Measurements from ENCODE around the gene BOC. TPM values are rescaled to one million over a fixed set of nuclear protein-coding genes. Genes with fewer than 3 reads are reported as not detected.

BOC gene
- total RNA-seq, 2 donors from 2014 or later, result 4.2 to 10.6 TPM

GRCh38 chr3:113292933-113293332 lies 81.6 kb downstream of the BOC start:
- intact Hi-C loops (cut with DNase I, micrococcal nuclease), result no loop called here
- ATAC-seq (no peak), DNase-seq (no peak)

- ATAC-seq (no peak), DNase-seq (no peak)
- intact Hi-C loops (cut with DNase I, micrococcal nuclease), result no loop called here
Measured at GRCh38 chr3:113293348-113293747, 82.0 kb downstream of the BOC start.

- DNase-seq, result no peak
- intact Hi-C loops (cut with DNase I, micrococcal nuclease), result no loop called here
Measured at GRCh38 chr3:113295463-113295862, 84.1 kb downstream of the BOC start.

GRCh38 chr3:113297287-113297686 lies 85.9 kb downstream of the BOC start:
- intact Hi-C loops (cut with DNase I, micrococcal nuclease), result no loop called here
- DNase-seq (no peak), ATAC-seq (no peak)

More at GRCh38 chr3:113295463-113295862, 84.1 kb downstream of the BOC start:
- no peak for ATAC-seq

GRCh38 chr3:113297841-113298240 lies 86.5 kb downstream of the BOC start:
- intact Hi-C loops (cut with DNase I, micrococcal nuclease), result no loop called here
- ATAC-seq, result no peak
- no peak for DNase-seq

- intact Hi-C loops (cut with DNase I, micrococcal nuclease), result no loop called here
- no peak for ATAC-seq
- DNase-seq, result no peak
Measured at GRCh38 chr3:113300596-113300995, 89.2 kb downstream of the BOC start.

GRCh38 chr3:113304102-113304501 lies 92.7 kb downstream of the BOC start:
- no peak for ATAC-seq
- intact Hi-C loops (cut with DNase I, micrococcal nuclease), result no loop called here

GRCh38 chr3:113304856-113305540 lies 93.6 kb downstream of the BOC start:
- DNase-seq, result no peak
- no peak for ATAC-seq
- intact Hi-C loops (cut with DNase I, micrococcal nuclease), result no loop called here

More at GRCh38 chr3:113304102-113304501, 92.7 kb downstream of the BOC start:
- DNase-seq, result no peak

GRCh38 chr3:113310960-113311359 lies 99.6 kb downstream of the BOC start:
- DNase-seq, result no peak
- intact Hi-C loops (cut with DNase I, micrococcal nuclease), result no loop called here
- ATAC-seq, result no peak

GRCh38 chr3:113312416-113312815 lies 101.1 kb downstream of the BOC start:
- ATAC-seq (no peak), DNase-seq (no peak)
- intact Hi-C loops (cut with DNase I, micrococcal nuclease), result no loop called here

GRCh38 chr3:113314923-113315322 lies 103.6 kb downstream of the BOC start:
- intact Hi-C loops (cut with DNase I, micrococcal nuclease), result no loop called here
- DNase-seq (no peak), ATAC-seq (no peak)

- intact Hi-C loops (cut with DNase I, micrococcal nuclease), result no loop called here
- DNase-seq (no peak), ATAC-seq (no peak)
Measured at GRCh38 chr3:113329757-113330156, 118.4 kb downstream of the BOC start.

- intact Hi-C loops (cut with DNase I, micrococcal nuclease), result no loop called here
- no peak for ATAC-seq
- DNase-seq, result no peak
Measured at GRCh38 chr3:113330742-113331141, 119.4 kb downstream of the BOC start.

GRCh38 chr3:113331187-113331586 lies 119.8 kb downstream of the BOC start:
- intact Hi-C loops (cut with DNase I, micrococcal nuclease), result no loop called here
- DNase-seq, result no peak
- peak; percentile 67 for ATAC-seq

Other genes with a start within 250 kb of the BOC start
- 1 to 10 TPM in 1 of 2 donors, under 1 TPM in 1; 0.49 to 1.6 TPM for gene CD200R1, start 236.5 kb upstream of the BOC start, total RNA-seq
- 10 to 100 TPM; 16.1 to 16.7 TPM for gene GTPBP8, start 220.6 kb upstream of the BOC start, total RNA-seq
- gene CFAP44, start 229.9 kb downstream of the BOC start, total RNA-seq, result 1 to 10 TPM; 9.3 to 9.9 TPM